AG10803 (cell line): ENCODE data around the gene NT5C3A.

ENCODE experiments used
- DNase-seq: peaks from one replicate; pipeline ENCODE4 v3.0.0; 2010; ENCODE audit warnings: low read depth
- H3K4me3 ChIP-seq: 2 replicates; pipeline ENCODE4 v1.5.1; 2011; ENCODE audit warnings: mild to moderate bottlenecking, low read length, control low read depth
- TF ChIP-seq, protein P1 (sequence below): conservative IDR thresholded peaks from 2 replicates; pipeline ENCODE4 v1.5.1; 2011; ENCODE audit warnings: mild to moderate bottlenecking, low read length, control low read depth, inconsistent platforms

The NT5C3A gene

DNA sequence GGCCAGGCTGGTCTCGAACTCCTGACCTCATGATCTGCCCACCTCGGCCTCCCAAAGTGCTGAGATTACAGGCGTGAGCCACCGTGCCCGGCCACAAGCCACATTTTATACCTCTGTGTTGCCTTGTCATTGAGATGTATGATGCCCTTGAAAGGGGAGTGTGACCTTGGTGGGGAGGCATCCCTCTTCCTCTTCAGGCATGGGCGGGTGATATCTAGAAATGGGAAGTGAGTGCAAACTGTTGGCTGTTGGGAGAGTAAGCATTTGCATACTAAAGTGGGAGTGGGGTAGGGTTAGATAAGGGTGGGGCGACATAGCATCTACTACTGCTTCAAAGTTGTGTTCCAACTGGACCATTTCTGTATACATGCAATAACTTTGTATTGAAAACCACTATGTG is 26.6 kb upstream of the NT5C3A start:
- TF ChIP-seq, protein P1, sequence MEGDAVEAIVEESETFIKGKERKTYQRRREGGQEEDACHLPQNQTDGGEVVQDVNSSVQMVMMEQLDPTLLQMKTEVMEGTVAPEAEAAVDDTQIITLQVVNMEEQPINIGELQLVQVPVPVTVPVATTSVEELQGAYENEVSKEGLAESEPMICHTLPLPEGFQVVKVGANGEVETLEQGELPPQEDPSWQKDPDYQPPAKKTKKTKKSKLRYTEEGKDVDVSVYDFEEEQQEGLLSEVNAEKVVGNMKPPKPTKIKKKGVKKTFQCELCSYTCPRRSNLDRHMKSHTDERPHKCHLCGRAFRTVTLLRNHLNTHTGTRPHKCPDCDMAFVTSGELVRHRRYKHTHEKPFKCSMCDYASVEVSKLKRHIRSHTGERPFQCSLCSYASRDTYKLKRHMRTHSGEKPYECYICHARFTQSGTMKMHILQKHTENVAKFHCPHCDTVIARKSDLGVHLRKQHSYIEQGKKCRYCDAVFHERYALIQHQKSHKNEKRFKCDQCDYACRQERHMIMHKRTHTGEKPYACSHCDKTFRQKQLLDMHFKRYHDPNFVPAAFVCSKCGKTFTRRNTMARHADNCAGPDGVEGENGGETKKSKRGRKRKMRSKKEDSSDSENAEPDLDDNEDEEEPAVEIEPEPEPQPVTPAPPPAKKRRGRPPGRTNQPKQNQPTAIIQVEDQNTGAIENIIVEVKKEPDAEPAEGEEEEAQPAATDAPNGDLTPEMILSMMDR, result no peak
- DNase-seq, result no peak
- no peak overlapping the region for H3K4me3 ChIP-seq

GRCh38 chr7:33087858-33088257 is 25.3 kb upstream of the NT5C3A start:
- no peak overlapping the region for H3K4me3 ChIP-seq
- TF ChIP-seq, protein P1, result no peak
- DNase-seq, result no peak

- no peak for DNase-seq
- TF ChIP-seq, protein P1, result no peak
- no peak overlapping the region for H3K4me3 ChIP-seq
These were observed 24.8 kb upstream of the NT5C3A start for GRCh38 chr7:33087356-33087755.

- no peak for DNase-seq
- TF ChIP-seq, protein P1, result no peak
- H3K4me3 ChIP-seq, result no peak overlapping the region
These were observed 17.5 kb upstream of the NT5C3A start for GRCh38 chr7:33079763-33080690.

- DNase-seq, result no peak
- TF ChIP-seq, protein P1, result no peak
- H3K4me3 ChIP-seq, result no peak overlapping the region
These were observed 16.5 kb upstream of the NT5C3A start for GRCh38 chr7:33079096-33079495.

- no peak overlapping the region for H3K4me3 ChIP-seq
- no peak for DNase-seq
- TF ChIP-seq, protein P1, result no peak
These were observed 14.2 kb upstream of the NT5C3A start for GRCh38 chr7:33076737-33077136.

- TF ChIP-seq, protein P1, result no peak
- no peak for DNase-seq
These were observed 13.4 kb upstream of the NT5C3A start for GRCh38 chr7:33075818-33076518.

More at GRCh38 chr7:33075818-33076518, 13.4 kb upstream of the NT5C3A start:
- no peak overlapping the region for H3K4me3 ChIP-seq
